GM18517 (cell line): ENCODE data around the gene TM4SF4.

Experiments
- ATAC-seq: cut with Tn5 transposase; IDR thresholded peaks from one replicate; pipeline ENCODE4 v1.9.1; 2021; ENCODE audit warnings: mild to moderate bottlenecking, moderate library complexity; ENCODE audit not compliant: unreplicated experiment

Gene TM4SF4

GRCh38 chr3:149480326-149481017, 6.0 kb downstream of the TM4SF4 start:
- peak; percentile 93 for ATAC-seq

GRCh38 chr3:149481056-149481455, 6.6 kb downstream of the TM4SF4 start:
- no peak for ATAC-seq

GRCh38 chr3:149481491-149481890, 7.0 kb downstream of the TM4SF4 start:
- no peak for ATAC-seq

GRCh38 chr3:149486726-149487125, 12.2 kb downstream of the TM4SF4 start:
- ATAC-seq, result no peak

GRCh38 chr3:149487598-149488197, 13.2 kb downstream of the TM4SF4 start:
- peak; percentile 67 for ATAC-seq

- no peak for ATAC-seq
Observed at GRCh38 chr3:149489060-149489690, 14.7 kb downstream of the TM4SF4 start.

GRCh38 chr3:149490260-149490971, 15.9 kb downstream of the TM4SF4 start:
- no peak for ATAC-seq

- ATAC-seq, result no peak
Observed at GRCh38 chr3:149493315-149494021, 19.0 kb downstream of the TM4SF4 start.

GRCh38 chr3:149494022-149494758, 19.7 kb downstream of the TM4SF4 start:
- ATAC-seq, result no peak

- no peak for ATAC-seq
Observed at GRCh38 chr3:149494759-149495580, 20.5 kb downstream of the TM4SF4 start.

GRCh38 chr3:149495581-149496125, 21.2 kb downstream of the TM4SF4 start:
- ATAC-seq, result no peak

GRCh38 chr3:149496891-149497290, 22.4 kb downstream of the TM4SF4 start:
- no peak for ATAC-seq

GRCh38 chr3:149497966-149498670, 23.6 kb downstream of the TM4SF4 start:
- ATAC-seq, result no peak

- ATAC-seq, result no peak
Observed at GRCh38 chr3:149501524-149501923, 27.0 kb downstream of the TM4SF4 start.

- no peak for ATAC-seq
Observed at GRCh38 chr3:149502438-149502837, 27.9 kb downstream of the TM4SF4 start.

GRCh38 chr3:149506540-149506939, 32.0 kb downstream of the TM4SF4 start:
- ATAC-seq, result no peak

- no peak for ATAC-seq
Observed at GRCh38 chr3:149506965-149507364, 32.5 kb downstream of the TM4SF4 start.

GRCh38 chr3:149507491-149508324, 33.2 kb downstream of the TM4SF4 start:
- no peak for ATAC-seq
